Peyer's patch (tissue), 4 donors: Measurements from ENCODE around the gene SLC23A1. TPM values are rescaled to one million over a fixed set of nuclear protein-coding genes. Genes with fewer than 3 reads are reported as not detected.
A peak's percentile ranks its signal among the peaks of the same experiment; 100 is the strongest.
"Not testable (repeated sequence)": the region's sequence is repeated elsewhere in the genome, so short reads cannot be mapped to it uniquely, and the experiment has no call there.

ENCODE experiments used
- DNase-seq, 3 donors: peaks; one replicate each; pipeline ENCODE4 v3.0.0-alpha.2; 2017 to 2019
- H3K27ac ChIP-seq, 4 donors: fragments of 200-600 bp; sonication (generic); one replicate each; pipeline ENCODE4 v1.5.1; 2016 to 2019
- H3K27me3 ChIP-seq, 2 donors: fragments of 200-600 bp; sonication (generic); one replicate each; pipeline ENCODE4 v1.5.1; 2019
- H3K36me3 ChIP-seq, 3 donors: fragments of 200-600 bp; sonication (generic); one replicate each; pipeline ENCODE4 v1.5.1; 2016 to 2019
- H3K4me1 ChIP-seq, 4 donors: fragments of 200-600 bp; sonication (generic); one replicate each; pipeline ENCODE4 v1.5.1; 2016 to 2019
- H3K4me3 ChIP-seq, 4 donors: fragments of 200-600 bp; sonication (generic); 1 replicate in 3 of 4; 2 replicates in 1 of 4; pipeline ENCODE4 v1.5.1; 2016 to 2019; ENCODE audit warnings: mild to moderate bottlenecking in 1 of 4
- H3K9me3 ChIP-seq, 4 donors: fragments of 200-600 bp; sonication (generic); one replicate each; pipeline ENCODE4 v1.5.1; 2016 to 2019; ENCODE audit warnings: mild to moderate bottlenecking in 1 of 4
- POLR2A ChIP-seq, 2 donors: fragments of 450-650 bp; IDR thresholded peaks; one replicate each; pipeline ENCODE4 v1.5.1; 2017; ENCODE audit warnings: antibody characterized with exemption in 2 of 2, mild to moderate bottlenecking in 2 of 2, moderate library complexity in 2 of 2
- total RNA-seq, 4 donors: library from RNA; depleted of rRNA; stranded (reverse); fragments of >200 nt; gene quantifications; one replicate each; pipeline ENCODE4 v1.1.0, GENCODE V29; 2016
- TF ChIP-seq, protein P1 (sequence below), 6 experiments: fragments of 450-650 bp in 4 of 6; fragments of 200-600 bp in 2 of 6; sonication (generic) in 1 of 6; IDR thresholded peaks; one replicate each; pipeline ENCODE4 v1.5.1; 2017 to 2019; ENCODE audit warnings: antibody characterized with exemption in 6 of 6, mild to moderate bottlenecking in 3 of 6, moderate library complexity in 1 of 6

SLC23A1 gene
- total RNA-seq, 4 donors from 2014 or later = 1.7 to 198 (median 143) TPM

DNA sequence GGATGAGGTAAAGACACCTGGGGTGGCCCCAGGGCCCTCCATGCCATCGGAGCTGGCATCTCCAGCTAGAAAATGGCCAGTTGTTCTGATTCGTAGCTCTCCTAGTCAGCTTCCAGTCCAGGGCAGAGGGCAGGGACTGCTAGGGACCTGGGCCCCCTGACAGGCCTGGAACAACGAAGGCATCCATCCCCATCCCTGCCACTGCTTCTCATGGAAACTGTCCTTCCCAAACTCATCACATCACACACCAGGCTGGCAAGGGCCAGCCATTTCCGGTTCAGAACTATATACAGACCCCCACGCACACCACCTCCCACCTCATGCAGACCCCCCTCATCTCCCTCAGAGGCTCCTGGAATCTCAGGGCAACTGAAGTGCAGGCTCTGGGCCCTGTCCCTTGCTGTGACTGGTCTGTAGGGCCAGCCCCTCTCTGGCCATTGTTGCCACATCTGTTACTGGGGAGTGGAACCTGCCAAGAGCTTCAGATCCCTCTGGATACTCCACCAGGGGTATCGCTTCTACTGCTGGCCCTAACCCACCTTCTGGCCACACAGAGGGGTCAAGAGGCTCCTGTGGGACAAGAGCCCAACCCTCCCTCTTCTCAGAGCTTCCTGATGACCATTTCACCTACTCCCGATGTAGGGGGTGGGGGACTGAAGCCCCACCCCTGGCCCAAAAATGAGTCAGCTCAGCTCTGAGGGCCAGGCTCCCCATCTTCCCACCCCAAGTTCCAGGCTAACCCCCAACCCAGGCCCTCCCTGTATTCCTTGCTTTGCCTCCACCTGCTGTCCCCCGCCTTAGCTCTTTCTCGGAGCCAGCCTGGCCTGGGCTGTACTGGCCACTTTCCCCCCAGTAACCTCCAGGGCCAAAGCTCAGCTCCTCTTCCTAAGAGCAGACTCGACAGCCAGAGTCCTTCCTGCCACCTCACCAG, 7.8 kb upstream of the SLC23A1 start:
- Histone ChIP-seq H3K4me3 (no peak overlapping the region), H3K27me3 (peaks cover 0 to 8% of the 10 kb centered on the region in 2 donors), H3K9me3 (no peaks in the 10 kb centered on the region), H3K36me3 (no peaks in the 10 kb centered on the region), H3K4me1 (peaks cover 0 to 65% (median 29%) of the 10 kb centered on the region in 4 donors), H3K27ac (peak overlapping the region; percentile 65 to 86 (median 72))
- DNase-seq = peak in 1 of 3 donors; percentile 39
- no peak for TF ChIP-seq POLR2A (IDR thresholded peaks at IDR 0.05)
- TF ChIP-seq, protein P1, sequence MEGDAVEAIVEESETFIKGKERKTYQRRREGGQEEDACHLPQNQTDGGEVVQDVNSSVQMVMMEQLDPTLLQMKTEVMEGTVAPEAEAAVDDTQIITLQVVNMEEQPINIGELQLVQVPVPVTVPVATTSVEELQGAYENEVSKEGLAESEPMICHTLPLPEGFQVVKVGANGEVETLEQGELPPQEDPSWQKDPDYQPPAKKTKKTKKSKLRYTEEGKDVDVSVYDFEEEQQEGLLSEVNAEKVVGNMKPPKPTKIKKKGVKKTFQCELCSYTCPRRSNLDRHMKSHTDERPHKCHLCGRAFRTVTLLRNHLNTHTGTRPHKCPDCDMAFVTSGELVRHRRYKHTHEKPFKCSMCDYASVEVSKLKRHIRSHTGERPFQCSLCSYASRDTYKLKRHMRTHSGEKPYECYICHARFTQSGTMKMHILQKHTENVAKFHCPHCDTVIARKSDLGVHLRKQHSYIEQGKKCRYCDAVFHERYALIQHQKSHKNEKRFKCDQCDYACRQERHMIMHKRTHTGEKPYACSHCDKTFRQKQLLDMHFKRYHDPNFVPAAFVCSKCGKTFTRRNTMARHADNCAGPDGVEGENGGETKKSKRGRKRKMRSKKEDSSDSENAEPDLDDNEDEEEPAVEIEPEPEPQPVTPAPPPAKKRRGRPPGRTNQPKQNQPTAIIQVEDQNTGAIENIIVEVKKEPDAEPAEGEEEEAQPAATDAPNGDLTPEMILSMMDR (IDR thresholded peaks at IDR 0.05) = no peak

DNA sequence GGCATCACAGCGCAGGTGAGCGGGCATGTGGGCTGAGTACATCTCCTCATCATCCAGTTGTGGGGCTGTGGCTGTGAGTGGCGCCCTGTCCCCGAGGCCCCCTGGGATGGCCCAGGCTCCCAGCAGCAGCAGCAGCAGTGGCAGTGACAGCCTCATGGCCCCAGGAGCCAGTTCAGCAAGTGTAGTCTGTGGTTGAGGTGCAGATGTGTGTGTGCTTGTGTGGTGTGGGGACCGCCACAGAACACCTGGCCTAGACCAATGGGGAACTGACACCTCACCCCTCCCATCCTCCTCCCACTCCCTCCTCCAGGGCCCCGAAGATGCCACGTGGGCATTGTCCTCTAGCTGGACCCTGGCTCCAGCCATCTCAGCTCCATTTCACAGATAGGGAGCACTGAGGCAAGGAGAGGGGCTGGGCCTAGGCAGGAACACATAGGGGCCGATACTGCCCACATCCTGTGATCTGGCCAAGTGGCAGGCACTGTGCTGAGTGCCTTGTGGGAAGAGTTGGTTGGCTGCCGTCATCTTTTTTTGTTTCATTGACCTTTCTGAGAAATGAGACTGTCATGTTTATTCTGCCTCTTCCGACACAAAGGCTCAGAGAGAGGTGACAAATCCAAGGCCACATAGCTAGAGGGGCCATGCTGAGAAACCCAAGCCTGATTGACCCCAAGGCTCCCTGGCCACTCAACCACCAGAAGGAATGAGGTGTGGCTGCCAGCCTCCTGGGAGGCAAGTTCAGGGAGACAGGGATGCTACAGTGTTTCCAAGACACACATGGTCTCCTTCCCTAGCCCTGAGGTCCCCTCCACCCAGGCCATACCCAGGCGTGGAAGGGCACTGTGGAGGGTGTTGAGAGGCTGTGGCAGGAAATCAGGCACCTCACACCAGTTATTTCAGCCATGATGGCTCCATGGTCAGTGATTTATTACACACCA, 6.9 kb upstream of the SLC23A1 start, which contains the start of gene MZB1:
TSS of gene MZB1 (minus strand) at position 213 of the 938 bp plus-strand sequence. CDS start at position 156, 57 bp downstream.
- TF ChIP-seq POLR2A (IDR thresholded peaks at IDR 0.05) = no peak
- TF ChIP-seq, protein P1 (IDR thresholded peaks at IDR 0.05) = no peak
- Histone ChIP-seq H3K9me3 (no peaks in the 10 kb centered on the region), H3K4me3 (peak within 1 kb of the TSS; percentile 23 to 61 (median 43)), H3K36me3 (no peaks in the 10 kb centered on the region), H3K27ac (peak within 1 kb of the TSS; percentile 67 to 86 (median 76)), H3K4me1 (peaks cover 0 to 69% (median 30%) of the 10 kb centered on the region in 4 donors), H3K27me3 (peaks cover 0 to 8% of the 10 kb centered on the region in 2 donors)
- DNase-seq = peak; percentile 55 to 92 (median 86)

DNA sequence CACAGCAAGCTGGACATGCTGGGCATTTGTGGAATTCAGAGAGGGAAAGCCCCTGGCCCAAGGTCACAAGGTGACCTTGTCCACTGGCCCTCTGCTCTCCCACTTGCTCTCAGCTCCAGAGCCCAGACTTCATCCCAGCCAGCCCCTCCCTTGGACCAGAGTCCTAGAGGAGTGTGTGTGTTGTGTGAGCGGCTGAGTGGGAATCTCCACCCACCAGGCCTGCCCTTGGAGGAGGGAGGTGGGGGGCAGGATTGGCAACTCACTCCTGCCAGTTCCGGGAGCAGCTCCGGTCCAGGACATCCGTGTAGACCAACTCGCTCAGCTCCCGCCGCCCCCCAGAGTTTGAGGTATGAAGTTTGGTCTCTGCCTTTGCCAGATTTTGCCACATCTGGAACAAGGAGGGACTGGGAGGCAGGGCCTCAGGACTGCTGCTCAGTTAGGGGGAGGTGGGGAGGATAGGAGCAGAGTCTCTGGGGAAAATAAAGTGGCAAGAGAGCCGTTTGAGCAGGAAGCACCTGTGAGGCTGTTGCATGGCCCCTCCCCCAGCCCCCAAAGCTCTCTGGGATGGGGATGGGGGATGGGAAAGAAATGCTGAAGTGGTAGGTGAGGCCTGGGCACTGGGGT, 5.2 kb upstream of the SLC23A1 start:
- Histone ChIP-seq H3K4me3 (peak overlapping the region; percentile 23 to 61 (median 43)), H3K9me3 (no peaks in the 10 kb centered on the region), H3K27me3 (no peaks in the 10 kb centered on the region), H3K36me3 (no peaks in the 10 kb centered on the region), H3K4me1 (peaks cover 12 to 66% (median 35%) of the 10 kb centered on the region in 4 donors), H3K27ac (peak overlapping the region; percentile 67 to 80 (median 76))
- TF ChIP-seq, protein P1 (IDR thresholded peaks at IDR 0.05) = peak in 2 of 6 experiments; percentile 12 to 13
- peak; percentile 60 to 78 for TF ChIP-seq POLR2A (IDR thresholded peaks at IDR 0.05)
- peak; percentile 81 to 86 (median 85) for DNase-seq

DNA sequence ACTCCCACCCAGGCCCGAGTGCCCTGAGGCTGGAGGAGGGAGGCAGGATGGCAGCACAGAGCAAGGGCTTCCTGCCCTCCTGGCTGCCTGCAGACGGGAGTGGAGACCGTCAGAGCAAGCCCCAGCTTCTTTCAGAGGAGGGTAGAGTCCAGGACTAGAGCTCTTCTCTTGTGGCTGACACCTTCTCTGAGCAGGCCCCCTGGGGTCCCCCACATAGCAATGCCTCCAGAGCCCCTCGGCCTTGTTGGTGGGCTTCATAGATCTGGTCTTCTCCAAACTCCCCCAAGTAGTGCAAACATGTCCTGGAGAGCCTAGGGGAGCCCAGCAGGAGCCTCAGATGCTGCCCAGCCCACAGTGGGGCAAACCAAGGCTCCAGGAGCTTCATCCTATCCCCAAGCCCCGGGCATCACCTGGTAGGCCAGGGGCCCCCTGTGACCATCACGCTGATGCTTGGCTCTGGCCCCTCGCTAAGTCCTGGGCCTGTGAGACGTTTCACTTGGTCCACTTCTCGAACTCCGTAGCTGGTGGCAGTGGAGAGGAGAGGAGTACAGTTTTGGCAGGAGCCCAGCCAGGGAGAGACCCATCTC, 4.6 kb upstream of the SLC23A1 start:
- no peaks in the 10 kb centered on the region for H3K9me3 ChIP-seq
- H3K36me3 ChIP-seq = no peaks in the 10 kb centered on the region
- peak overlapping the region; percentile 23 to 61 (median 43) for H3K4me3 ChIP-seq
- H3K27me3 ChIP-seq = no peaks in the 10 kb centered on the region
- no peak for DNase-seq
- H3K4me1 ChIP-seq = peaks cover 12 to 60% (median 35%) of the 10 kb centered on the region in 4 donors
- TF ChIP-seq POLR2A (IDR thresholded peaks at IDR 0.05) = no peak
- TF ChIP-seq, protein P1 (IDR thresholded peaks at IDR 0.05) = no peak
- H3K27ac ChIP-seq = peak overlapping the region; percentile 67 to 80 (median 76)

DNA sequence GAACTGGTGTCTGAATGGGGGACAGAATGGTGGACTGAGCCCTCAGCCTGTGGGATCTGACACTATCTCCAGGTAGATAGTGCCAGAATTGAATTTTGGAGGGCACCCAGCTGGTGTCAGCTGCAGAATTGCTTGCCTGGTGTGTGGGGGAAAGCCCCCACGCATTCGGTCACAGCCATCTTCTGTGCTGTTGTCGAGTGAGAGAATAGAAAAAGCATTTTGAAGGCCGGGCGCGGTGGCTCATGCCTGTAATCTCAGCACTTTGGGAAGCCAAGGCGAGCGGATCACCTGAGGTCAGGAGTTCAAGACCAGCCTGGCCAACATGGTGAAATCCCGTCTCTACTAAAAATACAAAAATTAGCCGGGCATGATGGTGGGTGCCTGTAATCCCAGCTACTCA, 3.9 kb upstream of the SLC23A1 start:
- not testable (repeated sequence) for H3K4me3 ChIP-seq, H3K27ac ChIP-seq, H3K36me3 ChIP-seq, H3K9me3 ChIP-seq, H3K27me3 ChIP-seq
- peaks cover 12 to 60% (median 33%) of the 10 kb centered on the region in 4 donors for H3K4me1 ChIP-seq
- peak in 1 of 3 donors; percentile 14 for DNase-seq
